SK-N-SH (cell line): Measurements from ENCODE around the gene HP1BP3. TPM values are rescaled to one million over a fixed set of nuclear protein-coding genes. Genes with fewer than 3 reads are reported as not detected.

Experiments used
- CTCF ChIA-PET: fragments of 300-600, 350-600 bp; formaldehyde crosslinking; extraction: SDS; loops from one replicate; lab custom pipeline; 2021; lab: Yijun Ruan, JAX
- POLR2A ChIA-PET: fragments of 350-600 bp; sonication (Branson Sonifier 250); formaldehyde crosslinking; extraction: SDS; loops from one replicate; lab custom pipeline; 2020; ENCODE audit warnings: antibody characterized with exemption, inconsistent platforms; lab: Yijun Ruan, JAX
- DNase-seq: peaks from one replicate; pipeline ENCODE4 v3.0.0; 2012
- H2AFZ ChIP-seq: fragments of 200-600 bp; sonication (generic); 2 replicates; pipeline ENCODE4 v1.8.1; 2016; ENCODE audit warnings: antibody characterized with exemption, mild to moderate bottlenecking, low read depth
- H3F3A ChIP-seq: fragments of 200-600 bp; sonication (generic); replicated peaks from 2 replicates; pipeline ENCODE3; 2016; ENCODE audit warnings: antibody characterized with exemption, mild to moderate bottlenecking; ENCODE audit not compliant: insufficient read depth
- H3K27ac ChIP-seq, 2 experiments: fragments of 200-500 bp in 1 of 2; fragments of 200-600 bp in 1 of 2; sonication (Bioruptor generic) in 1 of 2; sonication (generic), shearing (Covaris generic) in 1 of 2; 2 replicates each; pipeline versions ENCODE4 v1.5.1 to v1.6.1; 2014 to 2016; ENCODE audit warnings: low read depth in 2 of 2, inconsistent platforms in 1 of 2, low read length in 1 of 2, mild to moderate bottlenecking in 1 of 2, mixed read lengths in 1 of 2
- H3K27me3 ChIP-seq: fragments of 200-600 bp; sonication (generic), shearing (Covaris generic); 2 replicates; pipeline ENCODE4 v1.6.1; 2016; ENCODE audit warnings: mixed run types; ENCODE audit not compliant: insufficient read depth
- H3K36me3 ChIP-seq, 2 experiments: fragments of 200-500 bp in 1 of 2; fragments of 200-600 bp in 1 of 2; sonication (Bioruptor generic) in 1 of 2; sonication (generic) in 1 of 2; replicated peaks in 1 of 2; 2 replicates each; pipeline versions ENCODE3 to v1.5.1; 2014 to 2016; ENCODE audit warnings: low read length in 1 of 2, mild to moderate bottlenecking in 1 of 2; ENCODE audit not compliant: insufficient read depth in 2 of 2, control insufficient read depth in 1 of 2
- H3K4me1 ChIP-seq, 2 experiments: fragments of 200-500 bp in 1 of 2; fragments of 200-600 bp in 1 of 2; sonication (Bioruptor generic) in 1 of 2; sonication (generic), shearing (Covaris generic) in 1 of 2; 2 replicates each; pipeline versions ENCODE4 v1.5.1 to v1.6.1; 2014 to 2016; ENCODE audit warnings: low read depth in 1 of 2, low read length in 1 of 2, mixed run types in 1 of 2; ENCODE audit not compliant: insufficient read depth in 2 of 2, control insufficient read depth in 1 of 2
- H3K4me2 ChIP-seq: fragments of 200-600 bp; sonication (generic), shearing (Covaris generic); 2 replicates; pipeline ENCODE4 v1.6.1; 2017; ENCODE audit warnings: mixed run types
- H3K4me3 ChIP-seq, 2 experiments: fragments of 200-500 bp in 1 of 2; fragments of 200-600 bp in 1 of 2; sonication (Bioruptor generic) in 1 of 2; sonication (generic), shearing (Covaris generic) in 1 of 2; 2 replicates each; pipeline versions ENCODE4 v1.5.1 to v1.8.1; 2014 to 2016; ENCODE audit warnings: low read depth in 2 of 2, inconsistent platforms in 1 of 2, low read length in 1 of 2, mild to moderate bottlenecking in 1 of 2, mixed read lengths in 1 of 2, moderate library complexity in 1 of 2
- H3K79me2 ChIP-seq: fragments of 200-600 bp; sonication (generic); 2 replicates; pipeline ENCODE4 v1.8.1; 2017; ENCODE audit warnings: mild to moderate bottlenecking; ENCODE audit not compliant: insufficient read depth
- H3K9ac ChIP-seq: fragments of 200-600 bp; sonication (generic); 2 replicates; pipeline ENCODE4 v1.6.1; 2017; ENCODE audit warnings: mixed run types
- H3K9me2 ChIP-seq: fragments of 200-600 bp; sonication (generic); 2 replicates; pipeline ENCODE4 v1.6.1; 2017; ENCODE audit warnings: mixed run types
- H3K9me3 ChIP-seq: fragments of 200-600 bp; sonication (generic); 2 replicates; pipeline ENCODE4 v1.6.1; 2017; ENCODE audit warnings: mixed run types, mild to moderate bottlenecking, moderate library complexity
- H4K20me1 ChIP-seq: fragments of 200-600 bp; sonication (generic); 2 replicates; pipeline ENCODE4 v1.6.1; 2017; ENCODE audit warnings: mild to moderate bottlenecking, mixed run types; ENCODE audit not compliant: insufficient read depth
- ELF1 ChIP-seq: IDR thresholded peaks from 2 replicates; pipeline ENCODE4 v1.4.0; 2012
- EP300 ChIP-seq, 2 experiments: IDR thresholded peaks; 2 replicates each; pipeline versions ENCODE4 v1.4.0 to v1.6.1; 2012; ENCODE audit warnings: borderline replicate concordance in 1 of 2, low read depth in 1 of 2, low read length in 1 of 2
- FOSL2 ChIP-seq: IDR thresholded peaks from 2 replicates; pipeline ENCODE4 v1.4.0; 2012; ENCODE audit warnings: low read depth, mild to moderate bottlenecking, moderate library complexity, borderline replicate concordance
- FOXJ3 ChIP-seq: sonication (generic); formaldehyde crosslinking; IDR thresholded peaks from 2 replicates; pipeline ENCODE4 v1.5.1; 2020; ENCODE audit warnings: mild to moderate bottlenecking, missing genetic modification reagents
- FOXM1 ChIP-seq: IDR thresholded peaks from 2 replicates; pipeline ENCODE4 v1.4.0; 2012; ENCODE audit warnings: low read depth, mild to moderate bottlenecking
- GATA2 ChIP-seq: sonication (generic); formaldehyde crosslinking; IDR thresholded peaks from 2 replicates; pipeline ENCODE4 v1.5.0; 2020; ENCODE audit warnings: mild to moderate bottlenecking, missing genetic modification reagents
- MAX ChIP-seq: IDR thresholded peaks from 2 replicates; pipeline ENCODE4 v1.4.0; 2012; ENCODE audit warnings: low read depth
- MEF2A ChIP-seq: IDR thresholded peaks from 2 replicates; pipeline ENCODE4 v1.4.0; 2012; ENCODE audit warnings: low read depth, borderline replicate concordance
- MXI1 ChIP-seq: IDR thresholded peaks from 2 replicates; pipeline ENCODE4 v1.6.1; 2012; ENCODE audit warnings: mild to moderate bottlenecking, low read depth, low read length, improper control_type of control experiment
- NFIC ChIP-seq: IDR thresholded peaks from 2 replicates; pipeline ENCODE4 v1.4.0; 2012; ENCODE audit warnings: borderline replicate concordance
- POLR2AphosphoS5 ChIP-seq: IDR thresholded peaks from 2 replicates; pipeline ENCODE4 v1.6.1; 2012; ENCODE audit warnings: low read depth, low read length
- RCOR1 ChIP-seq: fragments of 150-350 bp; IDR thresholded peaks from 2 replicates; pipeline ENCODE4 v1.6.1; 2017; ENCODE audit warnings: antibody characterized with exemption, low read length
- RXRA ChIP-seq: IDR thresholded peaks from 2 replicates; pipeline ENCODE4 v1.4.0; 2012; ENCODE audit warnings: low read depth, mild to moderate bottlenecking, borderline replicate concordance
- TCF12 ChIP-seq: IDR thresholded peaks from 2 replicates; pipeline ENCODE4 v1.4.0; 2012
- USF2 ChIP-seq: fragments of 150-350 bp; IDR thresholded peaks from 2 replicates; pipeline ENCODE4 v1.6.1; 2017; ENCODE audit warnings: antibody characterized with exemption, low read length, low read depth, borderline replicate concordance
- YY1 ChIP-seq: IDR thresholded peaks from 2 replicates; pipeline ENCODE4 v1.4.0; 2012; ENCODE audit warnings: low read depth, mild to moderate bottlenecking
- whole genome bisulfite sequencing: methylation state at CpG from one replicate; pipeline ENCODE4 v1.1.6; 2017; ENCODE audit warnings: low lambda C conversion rate; 5-methylcytosine and 5-hydroxymethylcytosine counted together
- polyA plus RNA-seq, 3 experiments: library from polyadenylated mRNA; depleted of rRNA; stranded (reverse); fragments of >200 nt; gene quantifications; 2 replicates each; pipeline ENCODE4 v1.2.3, GENCODE V29; 2012
- TF ChIP-seq, protein P1 (sequence below): IDR thresholded peaks from 2 replicates; pipeline ENCODE4 v1.6.1; 2012; ENCODE audit warnings: mild to moderate bottlenecking, low read depth, low read length, moderate library complexity
- TF ChIP-seq, protein P2 (sequence below): fragments of 150-350 bp; IDR thresholded peaks from 2 replicates; pipeline ENCODE4 v1.6.1; 2016; ENCODE audit warnings: mild to moderate bottlenecking, low read depth, low read length
- TF ChIP-seq, protein P3 (sequence below): fragments of 200-600 bp; sonication (generic); IDR thresholded peaks from 2 replicates; pipeline ENCODE4 v1.6.1; 2017; ENCODE audit warnings: antibody characterized with exemption, mild to moderate bottlenecking, moderate library complexity

Gene HP1BP3
- polyA plus RNA-seq, 1 of the 3 experiments (the other 2 are of a cell fraction): 236 TPM

DNA sequence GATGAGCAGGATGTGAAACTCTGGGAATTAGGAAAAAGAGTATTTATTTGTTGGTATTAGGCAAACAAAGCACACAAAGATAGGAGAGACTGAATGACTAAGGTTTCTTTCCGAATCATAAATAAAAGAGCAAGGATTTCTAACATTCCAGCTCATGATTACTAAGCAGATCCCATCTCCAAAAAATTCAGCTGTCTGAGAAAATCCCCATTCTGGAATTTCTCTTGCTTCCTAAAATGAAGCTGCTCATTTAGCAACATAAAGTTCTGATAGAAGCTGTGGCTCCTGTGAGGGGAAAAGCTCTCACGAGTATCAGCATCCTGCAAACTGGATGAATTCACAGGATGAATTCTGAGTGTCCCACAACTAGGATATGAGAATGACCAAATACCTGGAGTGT, 47.9 kb downstream of the HP1BP3 start (continued):
- TF ChIP-seq, protein P1, sequence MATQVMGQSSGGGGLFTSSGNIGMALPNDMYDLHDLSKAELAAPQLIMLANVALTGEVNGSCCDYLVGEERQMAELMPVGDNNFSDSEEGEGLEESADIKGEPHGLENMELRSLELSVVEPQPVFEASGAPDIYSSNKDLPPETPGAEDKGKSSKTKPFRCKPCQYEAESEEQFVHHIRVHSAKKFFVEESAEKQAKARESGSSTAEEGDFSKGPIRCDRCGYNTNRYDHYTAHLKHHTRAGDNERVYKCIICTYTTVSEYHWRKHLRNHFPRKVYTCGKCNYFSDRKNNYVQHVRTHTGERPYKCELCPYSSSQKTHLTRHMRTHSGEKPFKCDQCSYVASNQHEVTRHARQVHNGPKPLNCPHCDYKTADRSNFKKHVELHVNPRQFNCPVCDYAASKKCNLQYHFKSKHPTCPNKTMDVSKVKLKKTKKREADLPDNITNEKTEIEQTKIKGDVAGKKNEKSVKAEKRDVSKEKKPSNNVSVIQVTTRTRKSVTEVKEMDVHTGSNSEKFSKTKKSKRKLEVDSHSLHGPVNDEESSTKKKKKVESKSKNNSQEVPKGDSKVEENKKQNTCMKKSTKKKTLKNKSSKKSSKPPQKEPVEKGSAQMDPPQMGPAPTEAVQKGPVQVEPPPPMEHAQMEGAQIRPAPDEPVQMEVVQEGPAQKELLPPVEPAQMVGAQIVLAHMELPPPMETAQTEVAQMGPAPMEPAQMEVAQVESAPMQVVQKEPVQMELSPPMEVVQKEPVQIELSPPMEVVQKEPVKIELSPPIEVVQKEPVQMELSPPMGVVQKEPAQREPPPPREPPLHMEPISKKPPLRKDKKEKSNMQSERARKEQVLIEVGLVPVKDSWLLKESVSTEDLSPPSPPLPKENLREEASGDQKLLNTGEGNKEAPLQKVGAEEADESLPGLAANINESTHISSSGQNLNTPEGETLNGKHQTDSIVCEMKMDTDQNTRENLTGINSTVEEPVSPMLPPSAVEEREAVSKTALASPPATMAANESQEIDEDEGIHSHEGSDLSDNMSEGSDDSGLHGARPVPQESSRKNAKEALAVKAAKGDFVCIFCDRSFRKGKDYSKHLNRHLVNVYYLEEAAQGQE: no peak
- TF ChIP-seq MEF2A: no peak
- TF ChIP-seq FOXJ3 (CRISPR knock-in tag): no peak
- peak in 1 of 2 experiments; percentile 42; a peak in 1 of 4 replicates for TF ChIP-seq EP300 (IDR thresholded peaks at IDR 0.05; ENCODE audit: borderline replicate concordance in 1 of 2, low read depth in 1 of 2, low read length in 1 of 2)
- TF ChIP-seq FOSL2: peak; percentile 30; the same call in 1 of the 2 replicates
- TF ChIP-seq RCOR1: no peak
- no peak for TF ChIP-seq MAX
- TF ChIP-seq YY1: no peak
- TF ChIP-seq, protein P2, sequence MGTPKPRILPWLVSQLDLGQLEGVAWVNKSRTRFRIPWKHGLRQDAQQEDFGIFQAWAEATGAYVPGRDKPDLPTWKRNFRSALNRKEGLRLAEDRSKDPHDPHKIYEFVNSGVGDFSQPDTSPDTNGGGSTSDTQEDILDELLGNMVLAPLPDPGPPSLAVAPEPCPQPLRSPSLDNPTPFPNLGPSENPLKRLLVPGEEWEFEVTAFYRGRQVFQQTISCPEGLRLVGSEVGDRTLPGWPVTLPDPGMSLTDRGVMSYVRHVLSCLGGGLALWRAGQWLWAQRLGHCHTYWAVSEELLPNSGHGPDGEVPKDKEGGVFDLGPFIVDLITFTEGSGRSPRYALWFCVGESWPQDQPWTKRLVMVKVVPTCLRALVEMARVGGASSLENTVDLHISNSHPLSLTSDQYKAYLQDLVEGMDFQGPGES: no peak

DNA sequence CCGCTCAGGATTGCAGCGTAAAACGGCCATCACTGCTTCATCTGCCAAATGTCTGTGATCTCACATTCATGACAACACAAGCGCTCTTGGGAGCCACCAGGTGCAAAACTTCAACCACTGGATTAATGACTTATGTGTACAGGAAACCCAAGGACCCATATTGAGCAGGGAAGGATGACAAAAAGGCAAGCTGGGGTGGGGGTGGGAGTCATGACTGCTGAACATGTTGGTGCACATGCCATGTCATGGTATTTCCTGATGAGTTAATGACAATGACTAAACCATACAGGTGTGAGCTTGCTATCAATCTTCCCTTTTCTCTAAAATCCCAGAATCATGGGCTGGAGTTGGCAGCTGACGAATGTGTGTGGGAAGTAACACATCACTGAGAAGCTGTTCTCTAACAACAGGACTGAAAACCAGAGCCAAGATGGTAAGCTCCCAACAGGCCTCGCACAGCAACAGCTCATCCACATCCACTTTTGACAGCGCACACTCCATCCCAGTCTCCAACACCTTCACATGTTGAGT, 51.5 kb downstream of the HP1BP3 start:
- Histone ChIP-seq H3K4me2 (no peak overlapping the region), H3K4me3 (no peak overlapping the region), H3K79me2 (no peaks in the 10 kb centered on the region; the same call in 1 of the 2 replicates), H3K9me2 (no peaks in the 10 kb centered on the region), H3K36me3 (peaks cover 24 to 42% of the 10 kb centered on the region in 2 experiments), H3K9me3 (no peaks in the 10 kb centered on the region), H2AFZ (no peak overlapping the region), H3F3A (peaks cover 48% of the 10 kb centered on the region), H3K4me1 (peaks cover 17 to 24% of the 10 kb centered on the region in 2 experiments; a peak in 3 of 4 replicates), H3K27ac (no peak overlapping the region), H4K20me1 (no peaks in the 10 kb centered on the region), H3K9ac (no peak overlapping the region), H3K27me3 (no peaks in the 10 kb centered on the region)
- TF ChIP-seq GATA2 (CRISPR knock-in tag): no peak
- no peak for TF ChIP-seq FOXM1
- TF ChIP-seq RXRA: no peak
- TF ChIP-seq, protein P3, sequence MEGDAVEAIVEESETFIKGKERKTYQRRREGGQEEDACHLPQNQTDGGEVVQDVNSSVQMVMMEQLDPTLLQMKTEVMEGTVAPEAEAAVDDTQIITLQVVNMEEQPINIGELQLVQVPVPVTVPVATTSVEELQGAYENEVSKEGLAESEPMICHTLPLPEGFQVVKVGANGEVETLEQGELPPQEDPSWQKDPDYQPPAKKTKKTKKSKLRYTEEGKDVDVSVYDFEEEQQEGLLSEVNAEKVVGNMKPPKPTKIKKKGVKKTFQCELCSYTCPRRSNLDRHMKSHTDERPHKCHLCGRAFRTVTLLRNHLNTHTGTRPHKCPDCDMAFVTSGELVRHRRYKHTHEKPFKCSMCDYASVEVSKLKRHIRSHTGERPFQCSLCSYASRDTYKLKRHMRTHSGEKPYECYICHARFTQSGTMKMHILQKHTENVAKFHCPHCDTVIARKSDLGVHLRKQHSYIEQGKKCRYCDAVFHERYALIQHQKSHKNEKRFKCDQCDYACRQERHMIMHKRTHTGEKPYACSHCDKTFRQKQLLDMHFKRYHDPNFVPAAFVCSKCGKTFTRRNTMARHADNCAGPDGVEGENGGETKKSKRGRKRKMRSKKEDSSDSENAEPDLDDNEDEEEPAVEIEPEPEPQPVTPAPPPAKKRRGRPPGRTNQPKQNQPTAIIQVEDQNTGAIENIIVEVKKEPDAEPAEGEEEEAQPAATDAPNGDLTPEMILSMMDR: no peak
- no peak for TF ChIP-seq RCOR1
- TF ChIP-seq USF2: no peak
- no peak for TF ChIP-seq POLR2AphosphoS5
- no peak for TF ChIP-seq FOXJ3 (CRISPR knock-in tag)
- no peak for TF ChIP-seq ELF1
- TF ChIP-seq, protein P1: no peak
- TF ChIP-seq MXI1: no peak
- no peak for TF ChIP-seq TCF12
- no peak for TF ChIP-seq NFIC
- ChIA-PET POLR2A (interaction anchor here (0.7 kb wide), 1 partner anchor 51 kb away, joined by 4 read pairs; the partner anchor contains the start of gene HP1BP3), CTCF (interaction anchor here (1.0 kb wide), 1 partner anchor 39 kb away, joined by 6 read pairs; no protein-coding TSS in a partner anchor)
- WGBS: 97% methylated on average over 7 of the region's 7 CpGs
- DNase-seq: no peak
